ENCODE measurements around the gene ATP5F1E.
A peak's percentile ranks its signal among the peaks of the same experiment; 100 is the strongest.

ATP5F1E gene

DNA sequence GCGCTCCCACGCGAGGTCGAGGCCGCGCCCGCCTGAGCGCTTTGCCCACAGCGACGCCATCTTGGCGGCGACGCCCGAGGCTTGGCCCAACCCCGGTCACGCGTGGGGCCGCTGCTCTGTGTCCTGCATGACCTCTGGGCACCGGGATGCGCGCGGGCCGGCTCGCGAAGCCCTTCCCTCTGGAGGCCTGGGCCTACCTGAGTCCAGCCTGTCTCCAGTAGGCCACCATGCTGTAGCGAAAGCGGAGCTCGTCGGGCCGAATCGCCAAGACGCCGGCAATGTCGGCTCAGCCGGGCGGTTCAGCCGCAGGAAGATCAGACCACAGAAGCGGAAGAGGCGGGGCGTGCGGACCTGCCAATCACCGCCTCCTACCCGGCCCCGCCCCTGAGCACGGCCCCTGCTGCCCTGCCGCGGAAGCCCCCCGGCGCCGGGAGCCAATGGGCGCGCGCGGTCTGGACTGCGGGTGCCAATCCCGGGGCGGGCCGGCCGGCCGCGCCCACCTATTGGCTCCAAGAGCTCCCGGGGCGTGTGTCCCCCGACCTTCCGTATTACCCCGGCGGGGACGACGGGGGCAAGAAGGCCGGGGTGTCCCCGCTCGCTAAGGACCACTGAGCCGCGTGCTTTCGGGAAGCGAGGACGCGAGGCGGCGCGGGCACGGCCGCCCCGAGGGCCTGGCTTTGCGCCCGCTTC is at the start of gene ATP5F1E:
Gene ATP5F1E, minus strand, starts transcription at position 313 of the 690 bp plus-strand sequence. Its CDS starts 84 bp downstream, at position 229.
- DNase-seq, result peak; percentile 86 to 97 (median 90)

DNA sequence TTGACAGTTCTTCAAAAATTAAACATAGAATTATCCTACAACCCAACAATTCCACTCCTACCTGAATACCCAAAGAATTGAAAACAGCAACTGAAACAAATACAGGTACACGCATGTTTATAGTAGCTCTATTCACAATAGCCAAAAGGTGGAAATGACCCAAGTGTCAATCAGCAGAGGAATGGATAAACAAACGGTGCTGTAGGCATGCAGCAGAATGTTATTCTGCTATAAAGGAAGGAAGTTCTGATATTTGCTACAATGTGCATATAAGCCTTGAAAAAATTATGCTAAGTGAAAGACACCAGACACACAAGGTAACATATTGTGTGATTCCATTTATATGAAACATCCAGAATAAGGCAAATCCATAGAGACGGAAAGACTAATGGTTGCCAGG is 48.9 kb upstream of the ATP5F1E start:
- DNase-seq, result no peak

DNA sequence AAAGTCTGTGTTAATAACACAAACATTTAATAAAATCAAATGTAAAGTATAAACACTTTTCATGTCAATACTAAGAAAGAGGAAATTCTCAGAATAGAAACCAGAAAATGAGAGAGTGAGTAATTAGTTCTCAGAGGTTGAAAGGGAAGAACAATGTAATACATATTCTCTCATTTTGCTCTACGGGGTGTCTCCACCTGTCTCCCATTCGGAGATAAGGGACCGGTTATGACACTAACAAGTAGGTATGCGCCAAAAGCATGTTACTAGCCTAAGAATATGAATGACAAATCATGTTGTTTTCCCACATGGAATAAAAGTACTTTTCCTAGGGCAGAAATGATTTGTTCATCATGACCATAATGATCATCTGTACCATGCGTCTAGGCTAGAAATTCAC is 46.1 kb upstream of the ATP5F1E start:
- DNase-seq, result no peak

DNA sequence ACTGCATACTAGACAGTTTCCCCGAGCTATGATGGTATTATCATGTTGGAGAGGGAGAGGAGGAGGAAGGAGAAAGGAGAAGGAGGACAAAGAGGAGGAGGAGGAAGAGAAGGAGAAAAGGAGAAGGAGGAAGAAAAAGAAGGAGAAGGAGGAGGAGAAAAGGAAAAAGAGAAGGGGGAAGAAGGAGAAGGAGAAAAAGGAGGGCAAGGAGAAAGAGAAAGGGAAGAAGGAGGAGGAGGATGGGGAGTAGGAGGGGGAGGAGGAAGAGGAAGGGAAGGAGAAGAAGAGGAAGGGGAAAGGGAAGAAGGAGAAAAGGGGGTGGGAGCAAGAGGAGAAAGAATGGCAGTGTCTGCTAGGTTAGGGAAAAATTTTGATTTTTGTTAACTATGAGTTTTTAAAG is 45.6 kb upstream of the ATP5F1E start:
- no peak for DNase-seq

DNA sequence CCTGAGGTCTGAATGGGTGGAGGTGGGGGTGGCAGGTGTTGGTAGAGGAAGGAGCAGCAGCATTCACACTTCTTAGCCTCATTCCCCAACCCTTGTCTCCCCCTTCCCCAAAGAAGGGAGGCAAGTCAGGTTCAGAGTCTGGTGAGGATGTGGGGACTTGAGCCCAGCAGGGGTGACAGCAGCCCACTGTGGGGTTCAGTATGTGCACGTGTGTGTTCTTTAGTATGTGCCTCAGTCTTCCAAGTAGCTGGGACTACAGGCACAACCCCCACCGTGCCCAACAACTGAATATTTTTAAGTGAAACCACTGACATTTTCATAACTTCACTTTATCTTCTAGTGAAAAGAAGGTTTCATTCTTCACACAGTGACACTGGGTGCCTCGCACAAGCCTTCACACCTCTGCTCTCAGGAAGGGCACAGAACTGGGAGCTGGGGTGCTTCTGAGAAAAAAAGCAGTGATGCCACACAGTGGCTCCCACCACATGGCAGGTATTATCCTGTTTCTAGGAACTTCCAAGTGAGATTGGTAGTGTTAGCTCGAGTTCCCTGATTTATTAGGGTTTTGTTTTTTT is 43.9 kb upstream of the ATP5F1E start:
- DNase-seq, result no peak

DNA sequence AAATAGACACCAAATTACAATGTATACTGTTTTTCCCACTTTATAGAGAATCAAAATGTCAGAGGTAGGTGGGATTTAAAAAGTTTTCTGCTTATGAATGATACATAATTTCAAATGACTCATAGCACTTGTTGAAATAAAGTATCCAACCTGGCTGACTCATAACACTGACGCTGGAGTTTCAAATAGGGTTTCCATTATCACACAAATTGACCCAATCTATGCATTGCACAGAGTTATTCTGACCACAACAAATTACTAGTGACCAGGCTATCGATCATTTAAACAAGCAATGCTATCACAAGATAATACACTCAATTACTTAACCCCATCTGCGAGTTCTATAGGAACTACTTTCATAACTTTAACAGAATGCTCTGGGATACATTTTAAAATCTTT is 42.3 kb upstream of the ATP5F1E start:
- no peak for DNase-seq

DNA sequence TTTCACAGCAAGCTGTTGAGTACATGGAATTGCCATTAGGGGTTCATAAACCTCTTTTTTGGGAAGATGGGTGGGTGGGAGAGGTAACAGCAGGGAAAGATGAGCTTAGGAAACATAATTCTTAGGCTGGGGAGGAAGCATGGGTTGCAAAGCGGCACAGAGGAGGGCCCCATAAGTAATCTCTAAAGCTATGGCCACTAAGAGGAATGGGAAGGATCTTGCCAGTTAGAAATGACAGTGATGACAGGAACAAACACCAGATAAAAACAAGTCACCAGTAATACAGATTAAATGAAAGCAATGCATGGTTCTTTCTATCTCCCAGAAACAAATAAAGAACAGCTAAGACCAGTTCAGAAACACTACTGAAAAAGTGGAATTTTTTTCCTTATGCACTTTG is 41.4 kb upstream of the ATP5F1E start:
- DNase-seq, result no peak

DNA sequence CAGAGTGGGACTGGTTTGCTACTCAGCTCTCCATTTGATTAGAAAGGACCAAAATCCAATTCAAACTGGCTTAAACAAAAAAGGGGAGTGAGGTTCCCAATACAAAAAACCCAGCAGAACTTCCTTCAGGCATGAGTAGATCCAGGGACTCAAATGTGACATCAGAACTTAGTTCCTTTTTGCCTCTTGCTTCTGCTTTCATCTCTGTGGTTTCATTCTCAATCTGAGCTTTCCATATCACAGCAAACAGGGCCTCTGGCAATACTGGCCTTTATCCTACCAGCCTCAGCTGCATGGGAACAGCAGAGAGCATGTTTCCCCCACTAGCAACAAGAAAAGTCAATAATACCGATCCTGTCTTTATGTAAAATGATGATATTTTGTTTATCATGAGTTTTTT is 39.1 kb upstream of the ATP5F1E start:
- DNase-seq, result no peak

DNA sequence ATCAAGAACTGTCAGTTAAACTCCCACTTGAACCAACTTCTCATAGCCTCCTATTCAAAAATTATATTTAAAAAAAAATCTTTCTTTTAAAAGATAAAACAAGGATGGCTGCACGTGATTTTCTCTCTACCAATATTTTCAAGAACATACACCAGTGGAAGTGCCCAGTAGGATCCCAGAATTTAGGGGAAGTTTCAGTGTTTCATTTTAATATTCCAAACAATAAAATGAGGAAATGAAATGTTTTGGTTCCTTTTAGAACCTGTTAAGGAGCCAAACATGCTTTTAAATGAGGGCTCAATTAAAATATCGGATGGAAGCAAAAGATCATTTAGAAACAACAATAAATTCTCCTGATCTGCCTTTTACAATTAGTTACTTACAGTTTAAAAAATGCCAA is 36.9 kb upstream of the ATP5F1E start:
- DNase-seq, result no peak

DNA sequence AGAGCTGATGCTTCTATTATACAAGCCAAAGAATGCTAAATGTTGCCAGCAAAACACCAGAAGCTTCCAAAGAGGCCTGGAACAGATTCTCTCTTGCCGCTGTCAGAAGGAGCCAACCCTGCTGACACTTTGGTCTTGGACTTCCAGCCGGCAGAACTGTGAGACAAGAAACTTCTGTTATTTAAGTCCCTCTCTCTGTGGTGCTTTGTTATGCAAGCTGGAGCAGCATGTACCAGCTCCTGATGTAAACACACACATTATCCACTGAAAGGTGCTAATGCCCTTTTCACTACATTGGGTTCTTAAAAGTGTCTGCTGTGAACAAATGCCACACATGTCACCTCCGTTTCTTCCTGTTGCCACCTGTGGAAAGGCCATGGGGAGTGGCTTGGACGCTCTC is 36.4 kb upstream of the ATP5F1E start:
- DNase-seq, result no peak

DNA sequence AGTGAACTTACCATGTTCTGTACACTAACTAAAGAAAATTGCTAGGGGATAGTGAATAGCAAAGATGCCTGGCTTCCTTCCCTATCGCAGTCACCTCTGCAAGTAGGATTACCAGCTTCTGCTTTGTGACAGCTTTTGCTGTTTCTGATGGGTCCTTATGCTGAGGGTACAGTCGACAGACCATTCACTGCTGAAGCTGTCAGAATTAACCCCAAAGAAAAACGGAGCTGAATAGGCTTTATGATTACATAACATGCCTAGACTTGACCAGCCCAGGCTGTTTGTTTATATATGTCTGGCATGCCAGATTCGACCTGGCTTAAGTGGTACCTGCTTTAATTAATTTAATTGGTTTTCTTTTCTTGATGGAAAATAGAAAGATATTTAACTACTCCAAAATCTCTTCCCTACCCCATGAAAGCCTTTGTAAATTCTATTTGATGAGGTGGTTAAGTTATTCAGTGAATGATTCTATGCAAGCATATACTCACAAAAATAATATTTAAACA is 32.1 kb upstream of the ATP5F1E start:
- no peak for DNase-seq

DNA sequence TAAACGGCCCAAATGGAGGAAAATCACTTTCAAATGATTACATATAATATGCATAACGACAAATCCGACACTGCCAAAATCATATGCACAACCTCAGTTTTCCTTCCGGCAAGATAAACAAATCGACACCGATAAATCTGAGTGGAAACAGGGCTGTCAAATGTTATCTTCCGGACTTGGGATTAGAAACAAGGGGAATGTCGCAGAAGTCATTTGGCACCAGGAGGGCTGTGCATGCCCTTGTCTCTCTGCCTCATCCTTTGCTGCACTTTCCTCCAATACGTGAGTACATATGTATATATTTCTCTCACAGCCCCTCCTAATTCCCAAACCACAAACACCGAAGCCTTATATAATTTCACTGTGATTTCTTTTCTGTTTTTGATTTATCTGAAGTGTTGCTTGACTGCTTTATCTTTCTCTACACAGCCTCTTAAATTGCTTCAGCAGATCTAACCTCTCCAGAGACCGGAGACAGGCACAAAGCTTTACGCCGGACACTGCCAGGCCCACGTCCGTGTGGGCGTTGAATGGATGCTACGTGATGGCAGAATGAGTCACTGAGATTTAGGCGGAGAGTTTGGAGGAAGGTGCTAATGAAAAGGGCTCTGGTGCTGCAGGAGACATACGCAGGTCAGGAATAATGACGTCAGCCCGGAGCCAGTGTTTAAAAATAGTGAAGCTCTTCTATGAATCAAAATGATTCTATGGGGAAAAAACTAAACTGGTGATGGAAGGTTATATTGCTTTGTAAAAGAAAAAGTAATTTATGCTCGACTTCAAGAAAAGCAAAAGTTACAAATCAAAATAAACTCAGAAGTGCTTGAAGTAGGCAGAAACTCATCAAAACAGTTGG is 31.5 kb upstream of the ATP5F1E start:
- no peak for DNase-seq

DNA sequence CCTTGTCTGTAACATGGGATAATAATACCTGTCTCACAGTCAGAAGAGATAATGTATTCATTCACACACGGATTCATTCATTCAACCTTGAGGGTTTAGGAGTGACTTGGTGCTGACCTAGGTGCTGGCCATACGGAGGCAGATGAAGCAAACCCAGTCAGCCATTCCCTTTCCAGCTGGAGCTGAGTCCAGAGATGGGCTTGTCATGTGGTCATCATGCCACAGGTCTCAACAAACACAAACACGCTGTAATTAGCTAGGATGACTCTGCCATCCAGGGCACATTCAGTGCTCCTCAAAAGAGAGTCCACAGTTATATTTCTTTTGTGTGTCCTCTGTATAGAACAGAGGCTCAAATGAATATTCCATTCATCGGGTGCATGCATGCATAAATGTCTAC is 29.9 kb upstream of the ATP5F1E start:
- DNase-seq, result no peak

DNA sequence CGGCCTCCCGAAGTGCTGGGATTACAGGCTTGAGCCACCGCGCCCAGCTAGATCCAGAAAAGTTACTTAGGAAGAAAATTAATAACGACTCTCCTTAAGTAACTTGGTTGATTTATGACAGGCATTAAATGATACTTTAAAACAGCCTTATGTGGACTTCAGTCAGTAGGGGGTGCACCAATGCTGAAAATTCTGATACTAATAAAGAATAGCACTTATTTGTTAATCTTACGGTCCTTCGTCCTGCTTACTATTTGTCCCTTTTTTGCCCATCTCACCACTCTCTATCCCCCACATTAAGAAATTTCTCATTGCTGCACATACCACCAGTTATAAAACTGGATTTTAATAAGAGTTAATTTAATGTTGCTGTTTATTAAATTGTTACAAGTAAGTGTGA is 23.2 kb upstream of the ATP5F1E start:
- no peak for DNase-seq

DNA sequence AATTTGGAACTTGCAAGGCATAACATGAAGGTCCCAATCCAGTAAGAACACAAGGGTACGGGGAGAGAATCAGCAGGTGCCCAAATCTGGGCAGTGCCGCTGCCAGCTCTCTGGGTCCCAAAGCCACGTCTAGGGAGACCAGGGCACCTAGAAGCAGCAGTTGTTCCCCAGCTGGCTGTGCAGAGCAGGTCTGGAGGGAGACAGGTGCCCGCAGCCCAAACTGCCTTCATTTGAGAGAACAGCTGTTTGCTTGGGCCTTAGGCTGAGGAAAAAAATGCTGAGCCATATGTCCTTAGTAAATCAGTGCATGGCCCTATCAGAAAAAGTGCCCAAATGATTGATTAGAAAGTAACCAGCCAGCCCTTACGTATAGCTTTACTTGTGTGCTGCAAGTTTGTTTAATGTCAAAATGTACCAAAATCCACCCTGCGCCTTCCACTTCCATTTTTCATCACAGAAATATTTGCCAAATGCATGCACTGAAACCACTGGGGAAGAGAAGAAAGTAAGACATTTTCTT is 19.6 kb upstream of the ATP5F1E start:
- DNase-seq, result no peak

DNA sequence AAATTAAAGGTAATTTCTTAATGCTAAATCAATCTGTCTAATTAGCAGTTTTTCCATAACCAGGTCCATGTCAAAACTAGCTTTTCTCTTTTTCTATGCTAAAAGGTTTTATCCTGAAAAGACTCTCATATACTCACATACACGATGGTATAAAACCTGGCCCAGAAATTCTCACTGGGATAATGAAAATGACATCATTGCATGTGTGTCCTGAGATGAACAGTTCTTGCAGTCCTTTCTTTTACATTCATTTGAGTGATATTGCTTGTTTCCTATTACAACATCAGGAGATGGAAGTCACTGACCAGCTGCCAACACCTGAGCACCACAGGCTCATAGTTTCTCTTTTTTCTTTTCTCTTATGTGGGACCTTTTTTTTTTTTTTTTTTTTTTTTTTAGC is 18.3 kb upstream of the ATP5F1E start:
- no peak for DNase-seq

DNA sequence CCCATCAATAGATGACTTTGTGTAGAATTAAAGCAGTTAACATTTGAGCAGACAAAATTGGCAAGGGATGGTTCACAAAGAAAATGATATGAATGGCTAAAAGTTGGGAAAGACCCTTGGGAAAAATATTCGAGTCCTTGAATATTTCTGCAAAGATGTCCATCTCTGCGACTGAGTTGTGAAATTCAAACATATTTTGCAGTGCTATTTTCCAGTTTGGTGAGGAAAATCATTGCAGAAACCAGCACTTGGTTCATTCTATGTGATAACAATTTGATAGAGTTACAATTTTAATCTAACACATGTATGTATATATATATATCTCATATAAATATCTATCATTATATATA is 16.5 kb upstream of the ATP5F1E start:
- no peak for DNase-seq

DNA sequence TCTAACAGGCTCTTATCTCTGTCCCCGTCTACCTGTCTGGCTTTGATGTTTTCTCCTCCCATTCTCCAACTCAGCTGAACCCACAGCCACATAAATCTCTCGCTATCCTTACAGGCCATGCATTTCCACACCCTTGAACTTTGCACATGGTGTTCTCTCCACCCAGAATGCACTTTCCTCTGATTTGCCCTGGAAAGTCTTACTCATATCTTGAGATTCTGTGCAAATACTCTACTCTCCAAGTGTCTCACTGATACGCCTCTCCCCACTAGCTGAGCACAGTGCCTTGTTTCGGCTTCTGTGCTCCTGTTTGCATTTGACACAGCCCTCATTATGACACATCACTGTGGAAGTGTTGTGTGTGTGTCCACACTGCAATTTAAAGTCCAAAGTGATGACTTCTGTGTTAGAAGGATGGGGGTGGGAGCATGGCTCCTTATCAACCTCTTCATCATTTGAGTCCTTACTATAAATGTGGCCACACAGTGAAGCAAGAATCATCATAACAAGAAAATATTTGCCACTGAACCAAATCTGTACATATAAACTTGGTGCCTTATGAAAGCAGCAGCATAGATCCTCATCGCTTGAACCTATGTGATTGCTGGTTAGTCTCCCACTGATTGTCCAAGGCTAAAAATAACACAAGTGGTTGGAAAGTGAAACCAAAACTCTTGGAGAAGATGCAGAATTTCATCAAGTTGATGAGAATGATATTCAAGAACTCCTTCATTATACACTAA is 16.0 kb upstream of the ATP5F1E start:
- no peak for DNase-seq

DNA sequence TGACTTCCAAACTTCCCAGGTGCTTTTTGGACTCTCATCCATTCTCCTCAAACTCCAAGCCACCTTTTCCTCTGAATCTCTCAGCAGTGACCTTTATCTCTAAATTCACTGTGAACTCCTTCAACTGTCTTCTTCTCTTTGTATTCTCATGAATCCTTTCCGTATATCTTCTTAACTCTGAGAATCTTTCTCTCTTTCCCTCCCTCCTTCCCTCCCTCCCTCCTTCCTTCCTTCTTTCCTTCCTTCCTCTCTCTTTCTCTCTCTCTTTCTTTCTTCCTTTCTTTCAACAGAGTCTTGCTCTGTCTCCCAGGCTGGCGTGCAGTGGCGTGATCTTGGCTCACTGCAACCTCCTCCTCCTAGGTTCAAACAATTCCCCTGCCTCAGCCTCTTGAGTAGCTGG is 14.7 kb upstream of the ATP5F1E start:
- no peak for DNase-seq

DNA sequence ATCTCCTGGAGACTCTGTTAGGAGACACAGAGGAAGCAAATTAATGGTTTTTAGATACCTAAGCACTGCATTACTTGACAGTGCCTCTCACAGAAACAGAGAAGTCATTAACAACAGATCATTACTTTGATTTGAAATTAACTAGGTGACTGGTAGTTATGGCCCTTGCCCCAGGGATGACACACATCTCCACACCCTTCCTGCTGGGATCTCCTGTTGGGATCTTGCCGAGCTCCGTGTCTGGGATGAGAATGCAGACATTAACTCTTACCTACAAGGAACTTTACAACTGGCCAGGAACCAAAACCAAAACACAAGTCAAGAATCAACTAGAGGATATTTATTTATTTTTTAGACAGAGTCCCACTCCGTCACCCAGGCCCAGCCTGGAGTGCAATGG is 12.7 kb upstream of the ATP5F1E start:
- no peak for DNase-seq

DNA sequence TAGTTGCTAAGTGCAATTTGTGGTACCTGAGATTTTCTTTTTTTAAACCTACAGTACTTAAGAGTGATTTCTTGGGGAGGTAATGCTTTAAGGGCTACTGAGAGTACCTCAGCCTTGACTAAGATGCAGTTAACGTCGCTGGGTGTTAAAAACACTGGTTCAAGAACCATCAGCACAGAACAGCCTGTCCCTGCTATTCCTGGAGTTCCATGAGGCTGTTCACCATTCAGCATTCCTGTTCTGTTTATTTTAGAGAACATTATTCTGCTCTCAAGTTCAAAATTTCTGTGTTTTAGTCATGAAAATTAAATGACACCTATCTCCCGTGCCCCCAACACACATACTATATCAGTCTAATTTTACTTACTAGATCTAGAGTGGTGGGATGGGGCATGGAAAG is 12.2 kb upstream of the ATP5F1E start:
- no peak for DNase-seq

DNA sequence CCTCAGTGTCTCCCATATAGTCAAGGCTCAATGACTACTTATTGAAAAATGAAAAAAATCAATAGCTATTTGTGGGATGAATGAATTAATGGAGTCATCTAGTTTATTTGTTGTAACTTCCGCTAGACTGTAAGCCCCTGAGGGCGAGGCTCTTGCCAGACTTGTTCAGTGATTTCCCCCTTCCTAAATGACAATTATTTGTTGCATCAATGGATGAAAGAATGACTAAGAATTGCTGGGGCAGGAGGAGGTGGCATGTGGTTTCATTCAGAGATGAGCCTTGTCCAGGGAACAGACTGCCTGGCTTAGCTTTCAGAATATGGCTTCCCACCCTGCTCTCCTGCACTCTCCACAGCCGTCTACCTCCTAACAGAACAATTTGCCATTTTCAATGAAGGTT is 11.6 kb upstream of the ATP5F1E start:
- DNase-seq, result no peak

All from activated naive CD4-positive, alpha-beta T cell (primary cell).